SK-N-SH (cell line): ENCODE data around the gene NPAS3. TPM values are rescaled to one million over a fixed set of nuclear protein-coding genes. Genes with fewer than 3 reads are reported as not detected.
A peak's percentile ranks its signal among the peaks of the same experiment; 100 is the strongest.

ENCODE experiments used
- CTCF ChIA-PET: fragments of 300-600, 350-600 bp; formaldehyde crosslinking; extraction: SDS; loops from one replicate; lab custom pipeline; 2021; lab: Yijun Ruan, JAX
- POLR2A ChIA-PET: fragments of 350-600 bp; sonication (Branson Sonifier 250); formaldehyde crosslinking; extraction: SDS; loops from one replicate; lab custom pipeline; 2020; ENCODE audit warnings: antibody characterized with exemption, inconsistent platforms; lab: Yijun Ruan, JAX
- DNase-seq: peaks from one replicate; pipeline ENCODE4 v3.0.0; 2012
- H2AFZ ChIP-seq: fragments of 200-600 bp; sonication (generic); 2 replicates; pipeline ENCODE4 v1.8.1; 2016; ENCODE audit warnings: antibody characterized with exemption, mild to moderate bottlenecking, low read depth
- H3F3A ChIP-seq: fragments of 200-600 bp; sonication (generic); replicated peaks from 2 replicates; pipeline ENCODE3; 2016; ENCODE audit warnings: antibody characterized with exemption, mild to moderate bottlenecking; ENCODE audit not compliant: insufficient read depth
- H3K27ac ChIP-seq, 2 experiments: fragments of 200-500 bp in 1 of 2; fragments of 200-600 bp in 1 of 2; sonication (Bioruptor generic) in 1 of 2; sonication (generic), shearing (Covaris generic) in 1 of 2; 2 replicates each; pipeline versions ENCODE4 v1.5.1 to v1.6.1; 2014 to 2016; ENCODE audit warnings: low read depth in 2 of 2, inconsistent platforms in 1 of 2, low read length in 1 of 2, mild to moderate bottlenecking in 1 of 2, mixed read lengths in 1 of 2
- H3K27me3 ChIP-seq: fragments of 200-600 bp; sonication (generic), shearing (Covaris generic); 2 replicates; pipeline ENCODE4 v1.6.1; 2016; ENCODE audit warnings: mixed run types; ENCODE audit not compliant: insufficient read depth
- H3K36me3 ChIP-seq, 2 experiments: fragments of 200-500 bp in 1 of 2; fragments of 200-600 bp in 1 of 2; sonication (Bioruptor generic) in 1 of 2; sonication (generic) in 1 of 2; replicated peaks in 1 of 2; 2 replicates each; pipeline versions ENCODE3 to v1.5.1; 2014 to 2016; ENCODE audit warnings: low read length in 1 of 2, mild to moderate bottlenecking in 1 of 2; ENCODE audit not compliant: insufficient read depth in 2 of 2, control insufficient read depth in 1 of 2
- H3K4me1 ChIP-seq, 2 experiments: fragments of 200-500 bp in 1 of 2; fragments of 200-600 bp in 1 of 2; sonication (Bioruptor generic) in 1 of 2; sonication (generic), shearing (Covaris generic) in 1 of 2; 2 replicates each; pipeline versions ENCODE4 v1.5.1 to v1.6.1; 2014 to 2016; ENCODE audit warnings: low read depth in 1 of 2, low read length in 1 of 2, mixed run types in 1 of 2; ENCODE audit not compliant: insufficient read depth in 2 of 2, control insufficient read depth in 1 of 2
- H3K4me2 ChIP-seq: fragments of 200-600 bp; sonication (generic), shearing (Covaris generic); 2 replicates; pipeline ENCODE4 v1.6.1; 2017; ENCODE audit warnings: mixed run types
- H3K4me3 ChIP-seq, 2 experiments: fragments of 200-500 bp in 1 of 2; fragments of 200-600 bp in 1 of 2; sonication (Bioruptor generic) in 1 of 2; sonication (generic), shearing (Covaris generic) in 1 of 2; 2 replicates each; pipeline versions ENCODE4 v1.5.1 to v1.8.1; 2014 to 2016; ENCODE audit warnings: low read depth in 2 of 2, inconsistent platforms in 1 of 2, low read length in 1 of 2, mild to moderate bottlenecking in 1 of 2, mixed read lengths in 1 of 2, moderate library complexity in 1 of 2
- H3K79me2 ChIP-seq: fragments of 200-600 bp; sonication (generic); 2 replicates; pipeline ENCODE4 v1.8.1; 2017; ENCODE audit warnings: mild to moderate bottlenecking; ENCODE audit not compliant: insufficient read depth
- H3K9ac ChIP-seq: fragments of 200-600 bp; sonication (generic); 2 replicates; pipeline ENCODE4 v1.6.1; 2017; ENCODE audit warnings: mixed run types
- H3K9me2 ChIP-seq: fragments of 200-600 bp; sonication (generic); 2 replicates; pipeline ENCODE4 v1.6.1; 2017; ENCODE audit warnings: mixed run types
- H3K9me3 ChIP-seq: fragments of 200-600 bp; sonication (generic); 2 replicates; pipeline ENCODE4 v1.6.1; 2017; ENCODE audit warnings: mixed run types, mild to moderate bottlenecking, moderate library complexity
- H4K20me1 ChIP-seq: fragments of 200-600 bp; sonication (generic); 2 replicates; pipeline ENCODE4 v1.6.1; 2017; ENCODE audit warnings: mild to moderate bottlenecking, mixed run types; ENCODE audit not compliant: insufficient read depth
- ELF1 ChIP-seq: IDR thresholded peaks from 2 replicates; pipeline ENCODE4 v1.4.0; 2012
- EP300 ChIP-seq, 2 experiments: IDR thresholded peaks; 2 replicates each; pipeline versions ENCODE4 v1.4.0 to v1.6.1; 2012; ENCODE audit warnings: borderline replicate concordance in 1 of 2, low read depth in 1 of 2, low read length in 1 of 2
- EZH2phosphoT487 ChIP-seq: fragments of 200-600 bp; sonication (generic); IDR thresholded peaks from 2 replicates; pipeline ENCODE4 v1.6.1; 2017; ENCODE audit warnings: low read depth, mixed run types, mild to moderate bottlenecking, antibody characterized with exemption, moderate library complexity, borderline replicate concordance
- FOXJ3 ChIP-seq: sonication (generic); formaldehyde crosslinking; IDR thresholded peaks from 2 replicates; pipeline ENCODE4 v1.5.1; 2020; ENCODE audit warnings: mild to moderate bottlenecking, missing genetic modification reagents
- FOXM1 ChIP-seq: IDR thresholded peaks from 2 replicates; pipeline ENCODE4 v1.4.0; 2012; ENCODE audit warnings: low read depth, mild to moderate bottlenecking
- GATA2 ChIP-seq: sonication (generic); formaldehyde crosslinking; IDR thresholded peaks from 2 replicates; pipeline ENCODE4 v1.5.0; 2020; ENCODE audit warnings: mild to moderate bottlenecking, missing genetic modification reagents
- JUND ChIP-seq: IDR thresholded peaks from 2 replicates; pipeline ENCODE4 v1.4.0; 2012
- MXI1 ChIP-seq: IDR thresholded peaks from 2 replicates; pipeline ENCODE4 v1.6.1; 2012; ENCODE audit warnings: mild to moderate bottlenecking, low read depth, low read length, improper control_type of control experiment
- NFIC ChIP-seq: IDR thresholded peaks from 2 replicates; pipeline ENCODE4 v1.4.0; 2012; ENCODE audit warnings: borderline replicate concordance
- RCOR1 ChIP-seq: fragments of 150-350 bp; IDR thresholded peaks from 2 replicates; pipeline ENCODE4 v1.6.1; 2017; ENCODE audit warnings: antibody characterized with exemption, low read length
- REST ChIP-seq: IDR thresholded peaks from 2 replicates; pipeline ENCODE4 v1.6.1; 2012; ENCODE audit warnings: mild to moderate bottlenecking, low read depth, low read length, moderate library complexity
- RFX5 ChIP-seq: IDR thresholded peaks from 2 replicates; pipeline ENCODE4 v1.6.1; 2012; ENCODE audit warnings: mild to moderate bottlenecking, improper control_type of control experiment, low read length
- RXRA ChIP-seq: IDR thresholded peaks from 2 replicates; pipeline ENCODE4 v1.4.0; 2012; ENCODE audit warnings: low read depth, mild to moderate bottlenecking, borderline replicate concordance
- SIN3A ChIP-seq: IDR thresholded peaks from 2 replicates; pipeline ENCODE4 v1.6.1; 2012; ENCODE audit warnings: low read depth, mild to moderate bottlenecking, low read length, moderate library complexity, borderline replicate concordance
- TAF1 ChIP-seq: IDR thresholded peaks from 2 replicates; pipeline ENCODE4 v1.6.1; 2012; ENCODE audit warnings: low read depth, mild to moderate bottlenecking, low read length, moderate library complexity, borderline replicate concordance
- TCF12 ChIP-seq: IDR thresholded peaks from 2 replicates; pipeline ENCODE4 v1.4.0; 2012
- TEAD4 ChIP-seq: IDR thresholded peaks from 2 replicates; pipeline ENCODE4 v1.4.0; 2012; ENCODE audit warnings: mild to moderate bottlenecking, borderline replicate concordance; ENCODE audit not compliant: insufficient read depth
- USF2 ChIP-seq: fragments of 150-350 bp; IDR thresholded peaks from 2 replicates; pipeline ENCODE4 v1.6.1; 2017; ENCODE audit warnings: antibody characterized with exemption, low read length, low read depth, borderline replicate concordance
- ZBTB33 ChIP-seq: IDR thresholded peaks from 2 replicates; pipeline ENCODE4 v1.4.0; 2012; ENCODE audit warnings: low read depth, borderline replicate concordance
- WGBS: methylation state at CpG from one replicate; pipeline ENCODE4 v1.1.6; 2017; ENCODE audit warnings: low lambda C conversion rate; 5-methylcytosine and 5-hydroxymethylcytosine counted together
- polyA plus RNA-seq, 3 experiments: library from polyadenylated mRNA; depleted of rRNA; stranded (reverse); fragments of >200 nt; gene quantifications; 2 replicates each; pipeline ENCODE4 v1.2.3, GENCODE V29; 2012

Gene NPAS3
- polyA plus RNA-seq, 1 of the 3 experiments (the other 2 are of a cell fraction), result 4.3 TPM

GRCh38 chr14:33323979-33324378, 385.3 kb downstream of the NPAS3 start:
- TF ChIP-seq EP300 (IDR thresholded peaks at IDR 0.05; ENCODE audit: borderline replicate concordance in 1 of 2, low read depth in 1 of 2, low read length in 1 of 2) (peak in 1 of 2 experiments; percentile 20; a peak in 1 of 4 replicates), EZH2phosphoT487 (no peak), USF2 (no peak), FOXM1 (no peak), SIN3A (no peak), TAF1 (no peak), REST (no peak), NFIC (no peak), RFX5 (no peak), MXI1 (no peak), ZBTB33 (no peak), TEAD4 (no peak), GATA2 (CRISPR knock-in tag) (0 out of 2 replicates have a peak, but pooled peaks have one; percentile 8), RXRA (no peak), FOXJ3 (CRISPR knock-in tag) (no peak), JUND (no peak), TCF12 (no peak), RCOR1 (peak; percentile 27; the same call in 1 of the 2 replicates), ELF1 (no peak)
- TF ChIP-seq, all 33 proteins: peak for 3
- no peaks in the 10 kb centered on the region for H4K20me1 ChIP-seq
- H3K27ac ChIP-seq, result no peak overlapping the region
- H3K9me2 ChIP-seq, result no peaks in the 10 kb centered on the region
- H3K4me1 ChIP-seq, result peaks cover 0 to 3% of the 10 kb centered on the region in 2 experiments; a peak in 2 of 4 replicates
- H3K4me3 ChIP-seq, result no peak overlapping the region
- no peaks in the 10 kb centered on the region for H3K79me2 ChIP-seq
- ChIA-PET CTCF (interaction anchor here (1.2 to 1.9 kb wide), 3 partner anchors 18 to 469 kb away, joined by 4 to 6 read pairs (median 4); no protein-coding TSS in a partner anchor), POLR2A (no interaction called here)
- no peak overlapping the region for H3K9ac ChIP-seq
- no peak overlapping the region for H2AFZ ChIP-seq
- 74% methylated on average over 7 of the region's 7 CpGs for WGBS
- no peaks in the 10 kb centered on the region for H3K27me3 ChIP-seq
- no peaks in the 10 kb centered on the region for H3K9me3 ChIP-seq
- H3F3A ChIP-seq, result no peaks in the 10 kb centered on the region
- DNase-seq, result peak; percentile 17
- no peaks in the 10 kb centered on the region for H3K36me3 ChIP-seq
- no peak overlapping the region for H3K4me2 ChIP-seq
